Superior temporal gyrus (tissue), 1 donor: ENCODE results near the gene BCL2L2.

Experiments used
- DNase-seq: peaks from one replicate; pipeline ENCODE4 v3.0.0-alpha.2; 2016; ENCODE audit errors: extremely low spot score

Gene BCL2L2

GRCh38 chr14:23355871-23356435 is 49.3 kb downstream of the BCL2L2 start:
- DNase-seq = no peak

DNA sequence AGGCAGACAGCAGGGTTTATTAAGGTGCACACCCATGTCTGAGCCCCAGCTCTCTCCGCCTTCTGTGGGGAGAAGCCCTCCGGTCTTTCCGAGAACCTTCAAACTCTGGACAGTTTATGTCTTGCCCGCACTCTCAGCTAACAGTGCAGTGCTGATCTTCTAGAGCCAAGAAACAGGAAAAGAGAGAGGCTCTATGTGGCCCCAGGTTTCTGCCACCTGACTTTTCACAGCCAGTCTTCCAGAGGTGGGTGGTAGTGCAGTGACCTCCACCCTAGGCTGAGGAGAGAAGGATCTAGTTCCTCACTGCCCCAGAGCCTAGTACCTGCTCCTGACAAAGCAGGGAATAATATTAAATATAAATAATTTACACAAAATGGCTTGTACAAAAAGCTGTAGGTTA is 50.0 kb downstream of the BCL2L2 start:
- no peak for DNase-seq

GRCh38 chr14:23357261-23357660 is 50.6 kb downstream of the BCL2L2 start:
- DNase-seq = no peak

DNA sequence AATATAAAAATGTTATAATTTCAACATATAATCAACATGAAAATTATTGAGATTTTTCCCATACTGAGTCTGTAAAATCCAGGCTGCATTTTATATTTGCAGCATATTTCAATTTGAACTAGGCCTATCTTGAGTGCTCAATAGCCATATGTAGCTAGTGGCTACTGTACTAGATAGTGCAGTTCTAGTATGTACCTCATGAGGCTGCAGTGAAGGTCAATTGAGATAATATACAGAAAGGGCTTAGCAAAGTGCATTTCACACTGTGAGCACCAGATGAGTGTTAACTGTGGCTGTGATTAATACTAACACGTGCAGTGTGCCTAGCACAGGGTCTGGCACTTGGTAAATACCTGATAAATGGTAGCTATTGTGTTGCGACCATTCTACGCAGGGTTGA is 51.4 kb downstream of the BCL2L2 start:
- DNase-seq = no peak

GRCh38 chr14:23358553-23359166 is 52.0 kb downstream of the BCL2L2 start:
- no peak for DNase-seq

DNA sequence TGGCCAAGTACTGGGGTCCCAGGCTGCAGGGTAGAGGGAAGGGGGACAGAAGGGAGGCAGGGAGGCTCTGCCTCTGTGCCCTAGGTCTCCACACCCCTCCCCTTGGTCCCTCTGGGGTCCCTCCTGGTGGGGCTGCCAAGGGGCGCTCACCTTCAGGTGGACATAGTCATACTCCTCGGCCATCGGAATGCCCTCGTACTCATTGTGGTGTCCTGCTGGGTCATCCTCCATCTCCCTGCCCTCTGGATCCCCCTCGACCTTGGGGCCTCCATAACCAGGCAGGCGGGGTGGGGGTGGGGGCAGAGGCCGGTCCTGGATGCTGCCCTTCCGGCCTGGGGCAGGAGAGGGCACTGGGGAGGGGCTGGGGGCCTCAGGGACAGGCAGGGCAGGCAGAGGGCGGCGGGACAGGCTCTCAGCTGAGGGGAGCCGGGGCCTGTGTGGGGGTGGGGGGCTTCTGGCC is 52.6 kb downstream of the BCL2L2 start:
- no peak for DNase-seq

DNA sequence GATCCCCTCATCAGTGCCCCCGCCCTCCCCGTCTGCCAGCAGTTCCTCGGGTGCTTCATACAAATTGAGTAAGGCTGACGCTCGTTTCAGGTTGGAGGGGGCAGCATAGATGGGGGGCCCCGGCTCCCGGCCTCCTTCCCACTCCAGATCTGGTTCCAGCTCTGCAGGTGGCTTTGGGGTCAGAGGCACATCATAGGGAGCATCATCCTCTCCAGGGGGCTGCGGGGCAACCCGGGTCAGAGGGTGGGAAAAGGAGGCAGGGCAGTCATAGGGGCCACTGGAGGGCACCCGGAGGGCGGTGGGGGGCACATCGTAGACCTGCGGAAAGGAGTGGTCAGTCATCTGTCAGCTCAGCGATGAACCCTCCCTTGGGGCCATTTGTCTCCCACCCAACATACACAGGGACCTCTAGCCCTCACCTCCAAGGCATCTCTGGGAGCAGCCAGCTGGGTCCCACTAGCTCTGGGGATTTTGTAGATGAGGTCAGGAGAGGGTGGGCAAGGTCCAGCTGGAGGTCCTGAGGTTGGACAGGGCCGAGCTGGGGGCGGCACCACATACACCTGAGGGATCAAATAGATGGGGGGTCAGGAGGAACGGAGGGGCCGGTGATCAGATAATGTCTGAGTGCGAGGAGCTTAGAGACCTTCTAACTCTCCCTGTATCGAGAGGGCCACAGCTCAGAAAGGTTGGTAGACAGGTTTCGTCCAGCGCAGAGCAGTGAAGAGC is 53.3 kb downstream of the BCL2L2 start:
- no peak for DNase-seq

GRCh38 chr14:23360496-23360895 is 53.9 kb downstream of the BCL2L2 start:
- peak; percentile 79 for DNase-seq

DNA sequence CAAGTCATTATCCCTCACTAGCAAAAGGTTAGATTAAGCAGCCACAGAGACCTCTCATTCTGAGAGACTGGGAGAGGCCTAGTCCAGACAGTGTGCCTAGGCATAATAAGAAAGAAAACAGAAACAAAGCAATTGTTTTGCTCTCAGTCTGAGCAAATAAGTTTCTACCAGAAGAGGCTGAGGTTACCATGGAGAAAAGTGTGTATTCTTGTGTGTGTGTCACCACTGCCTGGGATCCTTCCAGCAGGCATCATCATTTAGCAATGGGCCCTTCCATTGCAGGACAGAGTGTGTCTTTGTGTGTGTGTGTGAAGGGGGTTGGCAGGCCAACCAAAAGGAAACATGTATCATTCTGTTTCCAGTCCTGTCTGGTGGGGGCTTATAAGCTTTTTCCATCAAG is 54.7 kb downstream of the BCL2L2 start:
- peak; percentile 77 for DNase-seq
